Parathyroid adenoma (tissue), 2 donors: ENCODE measurements around the gene MLLT1.

Experiments used
- H2AFZ ChIP-seq: fragments of 300-600 bp; sonication (generic); one replicate; pipeline ENCODE4 v1.7.0; 2017; ENCODE audit warnings: antibody characterized with exemption, mild to moderate bottlenecking
- H3K27ac ChIP-seq: fragments of 300-600 bp; sonication (generic); one replicate; pipeline ENCODE4 v1.7.0; 2017
- H3K27me3 ChIP-seq: fragments of 300-600 bp; sonication (generic); one replicate; pipeline ENCODE4 v1.7.0; 2017; ENCODE audit warnings: low read length; ENCODE audit not compliant: control insufficient read depth, insufficient read depth
- H3K36me3 ChIP-seq: fragments of 300-600 bp; sonication (generic); one replicate; pipeline ENCODE4 v1.7.0; 2017; ENCODE audit warnings: low read length; ENCODE audit not compliant: control insufficient read depth, insufficient read depth
- H3K4me1 ChIP-seq: fragments of 300-600 bp; sonication (generic); one replicate; pipeline ENCODE4 v1.7.0; 2017; ENCODE audit warnings: control low read depth
- H3K4me2 ChIP-seq: fragments of 300-600 bp; sonication (generic); one replicate; pipeline ENCODE4 v1.7.0; 2017; ENCODE audit warnings: low read length
- H3K4me3 ChIP-seq: fragments of 300-600 bp; sonication (generic); one replicate; pipeline ENCODE4 v1.7.0; 2017; ENCODE audit warnings: low read depth, low read length
- H3K79me2 ChIP-seq: fragments of 300-600 bp; sonication (generic); one replicate; pipeline ENCODE4 v1.7.0; 2017; ENCODE audit warnings: control low read depth
- H3K9ac ChIP-seq: fragments of 300-600 bp; sonication (generic); one replicate; pipeline ENCODE4 v1.7.0; 2017; ENCODE audit warnings: mild to moderate bottlenecking
- H3K9me3 ChIP-seq: fragments of 300-600 bp; sonication (generic); one replicate; pipeline ENCODE4 v1.7.0; 2017; ENCODE audit warnings: low read length; ENCODE audit not compliant: control insufficient read depth
- CTCF ChIP-seq: fragments of 300-600 bp; sonication (generic); IDR thresholded peaks from one replicate; pipeline ENCODE4 v1.7.0; 2017; ENCODE audit warnings: antibody characterized with exemption, mild to moderate bottlenecking
- donor health status: primary hyperparathyroidism.

Gene MLLT1

GRCh38 chr19:6273701-6274601, 5.8 kb downstream of the MLLT1 start:
- Histone ChIP-seq H3K36me3 (no peaks in the 10 kb centered on the region), H3K4me2 (peak overlapping the region; percentile 48), H3K4me1 (peaks cover 80% of the 10 kb centered on the region), H3K9ac (no peak overlapping the region), H2AFZ (no peak overlapping the region), H3K79me2 (peaks cover 74% of the 10 kb centered on the region), H3K27ac (peak overlapping the region; percentile 93), H3K9me3 (no peaks in the 10 kb centered on the region), H3K27me3 (no peaks in the 10 kb centered on the region), H3K4me3 (peak overlapping the region; percentile 25)
- no peak for TF ChIP-seq CTCF

GRCh38 chr19:6272913-6273600, 6.7 kb downstream of the MLLT1 start:
- TF ChIP-seq CTCF, result no peak
- H3K27me3 ChIP-seq, result no peaks in the 10 kb centered on the region

GRCh38 chr19:6272411-6272791, 7.4 kb downstream of the MLLT1 start:
- peak overlapping the region; percentile 93 for H3K27ac ChIP-seq
- no peaks in the 10 kb centered on the region for H3K27me3 ChIP-seq

More at GRCh38 chr19:6272913-6273600, 6.7 kb downstream of the MLLT1 start:
- peaks cover 70% of the 10 kb centered on the region for H3K79me2 ChIP-seq
- H3K4me1 ChIP-seq, result peaks cover 80% of the 10 kb centered on the region
- no peak overlapping the region for H3K9ac ChIP-seq
- H3K9me3 ChIP-seq, result no peaks in the 10 kb centered on the region
- peak overlapping the region; percentile 93 for H3K27ac ChIP-seq
- H3K36me3 ChIP-seq, result no peaks in the 10 kb centered on the region
- H2AFZ ChIP-seq, result no peak overlapping the region
- no peak overlapping the region for H3K4me3 ChIP-seq
- peak overlapping the region; percentile 48 for H3K4me2 ChIP-seq

GRCh38 chr19:6271721-6272410, 7.9 kb downstream of the MLLT1 start:
- no peaks in the 10 kb centered on the region for H3K9me3 ChIP-seq
- no peaks in the 10 kb centered on the region for H3K36me3 ChIP-seq
- H3K4me2 ChIP-seq, result peak overlapping the region; percentile 48
- peaks cover 61% of the 10 kb centered on the region for H3K79me2 ChIP-seq
- H3K9ac ChIP-seq, result no peak overlapping the region
- peak; percentile 6 for TF ChIP-seq CTCF
- H3K27ac ChIP-seq, result peak overlapping the region; percentile 93
- H3K27me3 ChIP-seq, result no peaks in the 10 kb centered on the region
- H2AFZ ChIP-seq, result peak overlapping the region; percentile 66
- peak overlapping the region; percentile 39 for H3K4me3 ChIP-seq
- peaks cover 71% of the 10 kb centered on the region for H3K4me1 ChIP-seq

More at GRCh38 chr19:6272411-6272791, 7.4 kb downstream of the MLLT1 start:
- Histone ChIP-seq H3K36me3 (no peaks in the 10 kb centered on the region), H3K4me3 (peak overlapping the region; percentile 39), H3K4me1 (peaks cover 76% of the 10 kb centered on the region), H3K9ac (no peak overlapping the region), H3K79me2 (peaks cover 63% of the 10 kb centered on the region), H2AFZ (peak overlapping the region; percentile 66), H3K4me2 (peak overlapping the region; percentile 48), H3K9me3 (no peaks in the 10 kb centered on the region)
- TF ChIP-seq CTCF, result no peak
